Mammary epithelial cell (primary cell): ENCODE data around the gene TSPAN3.

Source experiments
- CTCF ChIP-seq, 2 donors: IDR thresholded peaks in 1 of 2; conservative IDR thresholded peaks in 1 of 2; 2 replicates each; pipeline ENCODE4 v1.5.1; 2011 to 2012; ENCODE audit warnings: inconsistent platforms in 2 of 2, low read length in 2 of 2, mild to moderate bottlenecking in 2 of 2, control low read depth in 1 of 2, low read depth in 1 of 2; ENCODE audit not compliant: insufficient read depth in 1 of 2; ENCODE audit errors: extremely low read depth in 1 of 2
- EZH2 ChIP-seq: IDR thresholded peaks from 2 replicates; pipeline ENCODE4 v1.6.1; 2012; ENCODE audit warnings: low read length, inconsistent platforms, borderline replicate concordance

- TF ChIP-seq CTCF (conservative IDR thresholded peaks at IDR 0.05 in 1 of 2, IDR thresholded peaks at IDR 0.05 in 1 of 2; ENCODE audit: extremely low read depth in 1 of 2, insufficient read depth in 1 of 2, low read depth in 1 of 2, low read length in 2 of 2) (no peak), EZH2 (no peak)
Measured at GRCh38 chr15:77099741-77100463, 29.0 kb upstream of the TSPAN3 start.
